HepG2 (cell line): Measurements from ENCODE around the gene REEP2. TPM values are rescaled to one million over a fixed set of nuclear protein-coding genes. Genes with fewer than 3 reads are reported as not detected.

Experiments
- MAFF ChIP-seq: IDR thresholded peaks from 2 replicates; pipeline ENCODE4 v1.6.1; 2011; ENCODE audit warnings: low read depth, low read length, improper control_type of control experiment
- MED8 ChIP-seq: sonication (generic); formaldehyde crosslinking; IDR thresholded peaks from 2 replicates; pipeline ENCODE4 v1.8.1; 2023; ENCODE audit warnings: mild to moderate bottlenecking, missing genetic modification reagents; ENCODE audit not compliant: insufficient replicate concordance
- NONO ChIP-seq, 2 experiments: fragments of 450-650 bp in 1 of 2; sonication (generic) in 1 of 2; formaldehyde crosslinking in 1 of 2; IDR thresholded peaks in 1 of 2; conservative IDR thresholded peaks in 1 of 2; 2 replicates each; pipeline versions ENCODE4 v1.6.1 to v1.8.0; 2017 to 2022; ENCODE audit warnings: mild to moderate bottlenecking in 1 of 2, missing genetic modification reagents in 1 of 2, moderate library complexity in 1 of 2
- POLR2G ChIP-seq: fragments of 200-400 bp; formaldehyde crosslinking; IDR thresholded peaks from 2 replicates; pipeline ENCODE4 v1.6.1; 2018; ENCODE audit warnings: mild to moderate bottlenecking, low read depth, low read length, moderate library complexity
- RARG ChIP-seq: sonication (generic); formaldehyde crosslinking; IDR thresholded peaks from 2 replicates; pipeline ENCODE4 v1.4.0; 2020; ENCODE audit warnings: low read depth, mild to moderate bottlenecking, missing genetic modification reagents
- RBM39 ChIP-seq: fragments of 200-400 bp; formaldehyde crosslinking; IDR thresholded peaks from one replicate; pipeline ENCODE4 v1.6.1; 2018; ENCODE audit warnings: antibody characterized with exemption, mild to moderate bottlenecking, low read depth, low read length; ENCODE audit not compliant: poor library complexity, severe bottlenecking
- SATB2 ChIP-seq: sonication (generic); formaldehyde crosslinking; IDR thresholded peaks from 2 replicates; pipeline ENCODE4 v1.5.0; 2020; ENCODE audit warnings: missing genetic modification reagents
- TAF15 ChIP-seq: fragments of 200-400 bp; formaldehyde crosslinking; IDR thresholded peaks from one replicate; pipeline ENCODE4 v1.6.1; 2018; ENCODE audit warnings: mild to moderate bottlenecking, low read depth, low read length; ENCODE audit not compliant: poor library complexity, severe bottlenecking
- TBP ChIP-seq: sonication (generic); formaldehyde crosslinking; IDR thresholded peaks from 2 replicates; pipeline ENCODE4 v1.5.0; 2020; ENCODE audit warnings: missing genetic modification reagents
- TBX3 ChIP-seq: fragments of 450-650 bp; IDR thresholded peaks from 2 replicates; pipeline ENCODE4 v1.6.1; 2017; ENCODE audit warnings: antibody characterized with exemption, mild to moderate bottlenecking, inconsistent platforms, borderline replicate concordance
- TCF12 ChIP-seq, 2 experiments: fragments of 450-650 bp in 1 of 2; sonication (generic) in 1 of 2; formaldehyde crosslinking in 1 of 2; IDR thresholded peaks; 2 replicates each; pipeline versions ENCODE4 v1.6.1 to v1.8.0; 2017 to 2022; ENCODE audit warnings: antibody characterized with exemption in 1 of 2, mild to moderate bottlenecking in 1 of 2, missing genetic modification reagents in 1 of 2, moderate library complexity in 1 of 2
- TSC22D2 ChIP-seq: sonication (generic); formaldehyde crosslinking; IDR thresholded peaks from 2 replicates; pipeline ENCODE4 v1.5.1; 2020; ENCODE audit warnings: missing genetic modification reagents, mild to moderate bottlenecking, borderline replicate concordance
- YEATS2 ChIP-seq: sonication (generic); formaldehyde crosslinking; IDR thresholded peaks from 2 replicates; pipeline ENCODE4 v1.4.0; 2020; ENCODE audit warnings: missing genetic modification reagents, borderline replicate concordance
- ZEB1 ChIP-seq: IDR thresholded peaks from 2 replicates; pipeline ENCODE4 v1.6.1; 2012; ENCODE audit warnings: mild to moderate bottlenecking, low read depth, inconsistent platforms; ENCODE audit not compliant: insufficient replicate concordance
- ZNF12 ChIP-seq: sonication (generic); formaldehyde crosslinking; IDR thresholded peaks from 2 replicates; pipeline ENCODE4 v1.5.0; 2020; ENCODE audit warnings: missing genetic modification reagents
- ZSCAN25 ChIP-seq: sonication (generic); formaldehyde crosslinking; IDR thresholded peaks from 2 replicates; pipeline ENCODE4 v1.8.0; 2022; ENCODE audit warnings: mild to moderate bottlenecking, missing genetic modification reagents
- polyA plus RNA-seq, 8 experiments: library from polyadenylated mRNA; depleted of rRNA in 3 of 8; stranded (reverse) in 7 of 8; unstranded in 1 of 8; fragments of >200 nt; fragmentation: Illumina TruSeq in 4 of 8; extraction: Trizol in 4 of 8; gene quantifications; 2 replicates each; pipeline versions ENCODE4 v1.2.1 to v1.2.3, GENCODE V29; 2011 to 2016; ENCODE audit warnings: low read depth in 4 of 8, missing spikeins in 1 of 8, mixed read lengths in 1 of 8; ENCODE audit not compliant: insufficient read depth in 1 of 8
- total RNA-seq, 5 experiments: library from RNA; depleted of rRNA; stranded (reverse); fragments of >200 nt; fragmentation: Illumina TruSeq; extraction: Trizol; gene quantifications; 2 replicates each; pipeline ENCODE4 v1.2.3, GENCODE V29; 2016; ENCODE audit warnings: low read depth in 1 of 5
- TF ChIP-seq, protein P1 (sequence below): sonication (generic); formaldehyde crosslinking; IDR thresholded peaks from 2 replicates; pipeline ENCODE4 v1.4.0; 2020; ENCODE audit warnings: missing genetic modification reagents, borderline replicate concordance
- TF ChIP-seq, protein P2 (sequence below): sonication (generic); formaldehyde crosslinking; IDR thresholded peaks from 2 replicates; pipeline ENCODE4 v1.4.0; 2020; ENCODE audit warnings: mild to moderate bottlenecking, missing genetic modification reagents
- TF ChIP-seq, protein P3 (sequence below): sonication (generic); formaldehyde crosslinking; IDR thresholded peaks from 2 replicates; pipeline ENCODE4 v1.4.0; 2020; ENCODE audit warnings: mild to moderate bottlenecking, missing genetic modification reagents
- TF ChIP-seq, protein P4 (sequence below): sonication (generic); formaldehyde crosslinking; conservative IDR thresholded peaks from 2 replicates; pipeline ENCODE4 v1.4.0; 2020; ENCODE audit warnings: missing genetic modification reagents
- TF ChIP-seq, protein P5 (sequence below): sonication (generic); formaldehyde crosslinking; IDR thresholded peaks from 2 replicates; pipeline ENCODE4 v1.4.0; 2020; ENCODE audit warnings: missing genetic modification reagents

Gene REEP2
- total and polyA plus RNA-seq, 2 of the 13 experiments (the other 11 are each of a cell fraction or from before 2014, with no cell fraction given) = 5.3 to 7.8 TPM

DNA sequence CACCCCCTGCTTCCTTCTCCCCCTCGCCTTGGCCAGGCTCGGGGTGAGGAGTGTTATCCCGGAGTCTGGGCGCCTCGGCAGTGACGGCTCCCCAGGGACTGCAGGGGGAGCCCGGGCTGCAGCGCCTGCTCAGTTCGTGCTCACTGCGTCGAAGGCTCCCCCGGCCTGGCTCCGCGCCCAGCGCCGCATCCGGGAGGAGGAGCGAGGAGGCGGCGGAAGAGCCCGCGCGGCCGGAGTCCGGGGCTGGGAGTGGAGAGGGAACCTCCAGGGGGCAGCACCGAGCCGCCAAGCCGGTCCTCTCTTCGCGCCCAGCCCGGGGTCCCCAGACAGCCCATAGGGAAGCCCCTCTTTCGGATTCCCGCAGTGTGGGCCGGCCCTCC is 25.1 kb downstream of the REEP2 start (continued):
- TF ChIP-seq, protein P1, sequence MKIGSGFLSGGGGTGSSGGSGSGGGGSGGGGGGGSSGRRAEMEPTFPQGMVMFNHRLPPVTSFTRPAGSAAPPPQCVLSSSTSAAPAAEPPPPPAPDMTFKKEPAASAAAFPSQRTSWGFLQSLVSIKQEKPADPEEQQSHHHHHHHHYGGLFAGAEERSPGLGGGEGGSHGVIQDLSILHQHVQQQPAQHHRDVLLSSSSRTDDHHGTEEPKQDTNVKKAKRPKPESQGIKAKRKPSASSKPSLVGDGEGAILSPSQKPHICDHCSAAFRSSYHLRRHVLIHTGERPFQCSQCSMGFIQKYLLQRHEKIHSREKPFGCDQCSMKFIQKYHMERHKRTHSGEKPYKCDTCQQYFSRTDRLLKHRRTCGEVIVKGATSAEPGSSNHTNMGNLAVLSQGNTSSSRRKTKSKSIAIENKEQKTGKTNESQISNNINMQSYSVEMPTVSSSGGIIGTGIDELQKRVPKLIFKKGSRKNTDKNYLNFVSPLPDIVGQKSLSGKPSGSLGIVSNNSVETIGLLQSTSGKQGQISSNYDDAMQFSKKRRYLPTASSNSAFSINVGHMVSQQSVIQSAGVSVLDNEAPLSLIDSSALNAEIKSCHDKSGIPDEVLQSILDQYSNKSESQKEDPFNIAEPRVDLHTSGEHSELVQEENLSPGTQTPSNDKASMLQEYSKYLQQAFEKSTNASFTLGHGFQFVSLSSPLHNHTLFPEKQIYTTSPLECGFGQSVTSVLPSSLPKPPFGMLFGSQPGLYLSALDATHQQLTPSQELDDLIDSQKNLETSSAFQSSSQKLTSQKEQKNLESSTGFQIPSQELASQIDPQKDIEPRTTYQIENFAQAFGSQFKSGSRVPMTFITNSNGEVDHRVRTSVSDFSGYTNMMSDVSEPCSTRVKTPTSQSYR (CRISPR knock-in tag) = no peak
- peak; percentile 69; the same call in 1 of the 2 replicates for TF ChIP-seq YEATS2 (CRISPR knock-in tag)
- TF ChIP-seq, protein P2, sequence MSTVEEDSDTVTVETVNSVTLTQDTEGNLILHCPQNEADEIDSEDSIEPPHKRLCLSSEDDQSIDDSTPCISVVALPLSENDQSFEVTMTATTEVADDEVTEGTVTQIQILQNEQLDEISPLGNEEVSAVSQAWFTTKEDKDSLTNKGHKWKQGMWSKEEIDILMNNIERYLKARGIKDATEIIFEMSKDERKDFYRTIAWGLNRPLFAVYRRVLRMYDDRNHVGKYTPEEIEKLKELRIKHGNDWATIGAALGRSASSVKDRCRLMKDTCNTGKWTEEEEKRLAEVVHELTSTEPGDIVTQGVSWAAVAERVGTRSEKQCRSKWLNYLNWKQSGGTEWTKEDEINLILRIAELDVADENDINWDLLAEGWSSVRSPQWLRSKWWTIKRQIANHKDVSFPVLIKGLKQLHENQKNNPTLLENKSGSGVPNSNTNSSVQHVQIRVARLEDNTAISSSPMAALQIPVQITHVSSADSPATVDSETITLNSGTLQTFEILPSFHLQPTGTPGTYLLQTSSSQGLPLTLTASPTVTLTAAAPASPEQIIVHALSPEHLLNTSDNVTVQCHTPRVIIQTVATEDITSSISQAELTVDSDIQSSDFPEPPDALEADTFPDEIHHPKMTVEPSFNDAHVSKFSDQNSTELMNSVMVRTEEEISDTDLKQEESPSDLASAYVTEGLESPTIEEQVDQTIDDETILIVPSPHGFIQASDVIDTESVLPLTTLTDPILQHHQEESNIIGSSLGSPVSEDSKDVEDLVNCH (CRISPR knock-in tag) = no peak
- no peak for TF ChIP-seq TCF12 (IDR thresholded peaks at IDR 0.05)
- TF ChIP-seq TCF12 (CRISPR knock-in tag; IDR thresholded peaks at IDR 0.05) = no peak
- TF ChIP-seq, protein P3, sequence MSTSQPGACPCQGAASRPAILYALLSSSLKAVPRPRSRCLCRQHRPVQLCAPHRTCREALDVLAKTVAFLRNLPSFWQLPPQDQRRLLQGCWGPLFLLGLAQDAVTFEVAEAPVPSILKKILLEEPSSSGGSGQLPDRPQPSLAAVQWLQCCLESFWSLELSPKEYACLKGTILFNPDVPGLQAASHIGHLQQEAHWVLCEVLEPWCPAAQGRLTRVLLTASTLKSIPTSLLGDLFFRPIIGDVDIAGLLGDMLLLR = no peak
- TF ChIP-seq POLR2G = peak; percentile 61
- TF ChIP-seq TBX3 = no peak
- TF ChIP-seq RARG (CRISPR knock-in tag) = no peak
- no peak for TF ChIP-seq TAF15
- peak; percentile 35 for TF ChIP-seq MED8 (CRISPR knock-in tag)
- peak; percentile 70; the same call in 1 of the 2 replicates for TF ChIP-seq ZSCAN25
- no peak for TF ChIP-seq SATB2 (CRISPR knock-in tag)
- TF ChIP-seq RBM39 = peak; percentile 82
- TF ChIP-seq ZEB1 = peak; percentile 43
- no peak for TF ChIP-seq TSC22D2 (CRISPR knock-in tag)
- TF ChIP-seq, protein P4, sequence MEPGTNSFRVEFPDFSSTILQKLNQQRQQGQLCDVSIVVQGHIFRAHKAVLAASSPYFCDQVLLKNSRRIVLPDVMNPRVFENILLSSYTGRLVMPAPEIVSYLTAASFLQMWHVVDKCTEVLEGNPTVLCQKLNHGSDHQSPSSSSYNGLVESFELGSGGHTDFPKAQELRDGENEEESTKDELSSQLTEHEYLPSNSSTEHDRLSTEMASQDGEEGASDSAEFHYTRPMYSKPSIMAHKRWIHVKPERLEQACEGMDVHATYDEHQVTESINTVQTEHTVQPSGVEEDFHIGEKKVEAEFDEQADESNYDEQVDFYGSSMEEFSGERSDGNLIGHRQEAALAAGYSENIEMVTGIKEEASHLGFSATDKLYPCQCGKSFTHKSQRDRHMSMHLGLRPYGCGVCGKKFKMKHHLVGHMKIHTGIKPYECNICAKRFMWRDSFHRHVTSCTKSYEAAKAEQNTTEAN = no peak
- TF ChIP-seq TBP (CRISPR knock-in tag) = no peak
- TF ChIP-seq, protein P5, sequence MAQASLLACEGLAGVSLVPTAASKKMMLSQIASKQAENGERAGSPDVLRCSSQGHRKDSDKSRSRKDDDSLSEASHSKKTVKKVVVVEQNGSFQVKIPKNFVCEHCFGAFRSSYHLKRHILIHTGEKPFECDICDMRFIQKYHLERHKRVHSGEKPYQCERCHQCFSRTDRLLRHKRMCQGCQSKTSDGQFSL = no peak; the same call in 1 of the 2 replicates
- TF ChIP-seq NONO (IDR thresholded peaks at IDR 0.05) = no peak
- peak; percentile 50 for TF ChIP-seq NONO (CRISPR knock-in tag; conservative IDR thresholded peaks at IDR 0.05)
- TF ChIP-seq ZNF12 = 0 out of 2 replicates have a peak, but pooled peaks have one; percentile 9
- TF ChIP-seq MAFF = no peak
